GM18520 (cell line): Measurements from ENCODE around the gene CIB4.

ENCODE experiments used
- ATAC-seq: cut with Tn5 transposase; IDR thresholded peaks from one replicate; pipeline ENCODE4 v1.9.1; 2021; ENCODE audit not compliant: unreplicated experiment

Gene CIB4

GRCh38 chr2:26640781-26641564 is at the start of gene CIB4:
TSS of gene CIB4 (minus strand) at chr2:26641366. CDS start at chr2:26641314, 52 bp downstream.
- no peak for ATAC-seq

DNA sequence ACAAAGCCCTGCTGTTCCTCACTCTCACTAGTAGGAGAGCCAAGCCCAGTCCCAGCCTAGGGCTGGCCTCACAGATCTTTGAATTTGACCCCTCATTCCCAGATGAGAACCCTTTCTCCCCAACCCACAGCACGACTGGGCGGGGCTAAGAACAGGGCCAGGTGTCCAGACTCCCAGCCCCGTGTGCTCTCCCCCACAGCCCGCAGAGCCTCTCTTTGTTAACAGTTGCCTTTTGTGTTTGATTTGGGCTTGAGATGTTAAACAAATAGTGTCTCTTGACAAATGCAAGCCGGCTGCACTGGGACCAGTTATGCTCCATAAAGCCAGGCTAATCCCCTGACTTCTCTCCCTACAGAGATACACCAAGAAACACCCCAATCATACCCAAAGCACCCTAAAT is 46.6 kb upstream of the CIB4 start:
- no peak for ATAC-seq

GRCh38 chr2:26687328-26687727 is 46.2 kb upstream of the CIB4 start:
- no peak for ATAC-seq

- no peak for ATAC-seq
These were observed 45.0 kb upstream of the CIB4 start for GRCh38 chr2:26685989-26686839.

GRCh38 chr2:26685341-26685740 is 44.2 kb upstream of the CIB4 start:
- no peak for ATAC-seq

DNA sequence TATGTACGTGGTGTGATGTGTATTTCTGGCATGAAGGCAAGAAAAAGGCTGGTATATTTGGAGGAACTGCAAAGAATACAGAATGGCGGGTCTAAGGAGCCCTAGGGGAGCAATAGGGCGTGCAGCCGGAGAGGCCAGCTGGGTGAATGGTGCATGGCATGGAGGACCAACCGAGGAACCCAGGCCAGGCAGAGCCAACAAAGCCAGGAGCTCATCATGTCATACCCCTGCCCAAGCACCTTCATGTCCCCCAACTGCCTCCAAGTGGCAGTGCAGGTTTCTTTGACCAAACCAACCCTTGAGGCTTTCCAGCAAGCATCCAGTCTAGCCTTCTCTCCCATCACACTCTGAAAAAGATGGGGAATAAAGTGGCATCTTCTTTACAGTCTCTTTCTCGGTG is 42.4 kb upstream of the CIB4 start:
- ATAC-seq, result no peak

DNA sequence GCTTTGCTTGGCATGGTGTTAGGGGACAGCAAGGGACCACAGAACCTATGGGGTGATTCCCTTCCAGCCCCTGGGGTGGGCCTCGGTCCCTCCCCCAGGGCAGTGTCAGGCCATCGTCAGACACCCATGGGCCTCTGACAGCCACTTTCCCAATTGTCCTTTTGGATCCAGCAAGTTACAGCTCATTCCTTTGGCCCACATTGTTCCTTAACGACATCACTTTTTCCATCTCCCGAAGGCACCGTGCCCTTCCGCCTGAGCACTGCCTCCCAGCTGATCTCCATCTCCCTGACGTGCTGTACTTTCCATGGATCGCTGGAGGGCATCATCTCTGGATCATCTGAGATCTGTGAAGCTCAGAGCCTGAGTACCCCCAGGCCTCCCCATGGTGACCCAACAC is 41.0 kb upstream of the CIB4 start:
- no peak for ATAC-seq

DNA sequence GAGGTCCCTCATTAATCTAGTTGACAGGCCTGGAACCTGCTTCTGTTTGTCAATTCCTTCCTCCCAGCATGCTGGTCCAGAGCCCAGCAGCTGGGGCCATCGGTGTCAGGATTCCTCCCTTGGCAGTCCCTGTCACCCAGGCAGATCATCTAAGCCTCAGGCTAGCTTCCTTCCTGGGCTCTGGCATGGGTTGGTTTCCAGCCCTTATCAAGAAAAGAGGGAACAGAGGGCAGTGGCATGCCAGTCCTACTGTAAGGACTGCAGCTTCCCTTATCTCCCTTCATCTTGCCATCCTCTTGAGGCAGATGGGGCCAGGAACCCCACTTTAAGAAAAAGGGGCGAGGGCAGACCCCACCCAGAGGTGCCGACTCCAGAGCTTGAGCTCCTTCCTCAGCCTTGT is 40.5 kb upstream of the CIB4 start:
- ATAC-seq, result no peak

DNA sequence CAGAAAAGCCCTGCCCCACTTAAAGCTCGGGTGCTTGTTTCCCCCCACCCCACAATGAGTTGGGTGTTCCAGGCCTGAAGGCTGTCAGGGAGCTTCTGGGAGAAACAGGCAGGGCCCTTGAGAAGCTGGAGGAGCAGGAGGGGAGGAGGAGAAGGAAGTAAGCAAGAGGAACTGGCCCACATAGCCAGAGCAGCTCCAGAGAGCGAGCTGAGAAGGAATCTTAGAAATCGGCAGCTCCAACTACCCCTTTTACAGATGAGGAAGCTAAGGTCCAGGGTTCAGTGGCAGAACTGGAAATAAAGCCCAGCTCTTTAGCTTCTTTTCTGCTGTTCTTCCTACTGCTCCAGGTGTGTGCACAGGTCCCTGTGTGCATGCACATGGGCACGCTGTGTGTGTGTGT is 38.7 kb upstream of the CIB4 start:
- ATAC-seq, result no peak

DNA sequence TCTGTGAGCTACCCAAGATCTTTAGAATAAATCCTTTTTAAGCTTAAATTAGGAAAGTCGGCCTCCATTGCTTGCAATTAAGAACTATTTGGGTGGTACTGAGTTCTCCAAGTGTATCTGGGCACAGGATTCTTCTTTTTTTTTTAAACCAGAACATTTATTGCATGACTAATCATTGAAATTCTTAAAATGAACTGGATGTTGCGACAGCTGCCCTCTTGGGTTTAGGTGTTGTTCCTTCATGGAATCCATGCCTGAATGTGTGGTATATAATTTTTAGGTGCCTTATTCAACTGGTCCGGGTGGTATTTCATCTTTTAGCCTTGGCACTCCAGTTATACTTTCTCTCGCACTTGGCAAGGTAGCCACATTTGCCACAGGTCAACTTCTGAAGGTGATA is 36.9 kb upstream of the CIB4 start:
- ATAC-seq, result no peak

DNA sequence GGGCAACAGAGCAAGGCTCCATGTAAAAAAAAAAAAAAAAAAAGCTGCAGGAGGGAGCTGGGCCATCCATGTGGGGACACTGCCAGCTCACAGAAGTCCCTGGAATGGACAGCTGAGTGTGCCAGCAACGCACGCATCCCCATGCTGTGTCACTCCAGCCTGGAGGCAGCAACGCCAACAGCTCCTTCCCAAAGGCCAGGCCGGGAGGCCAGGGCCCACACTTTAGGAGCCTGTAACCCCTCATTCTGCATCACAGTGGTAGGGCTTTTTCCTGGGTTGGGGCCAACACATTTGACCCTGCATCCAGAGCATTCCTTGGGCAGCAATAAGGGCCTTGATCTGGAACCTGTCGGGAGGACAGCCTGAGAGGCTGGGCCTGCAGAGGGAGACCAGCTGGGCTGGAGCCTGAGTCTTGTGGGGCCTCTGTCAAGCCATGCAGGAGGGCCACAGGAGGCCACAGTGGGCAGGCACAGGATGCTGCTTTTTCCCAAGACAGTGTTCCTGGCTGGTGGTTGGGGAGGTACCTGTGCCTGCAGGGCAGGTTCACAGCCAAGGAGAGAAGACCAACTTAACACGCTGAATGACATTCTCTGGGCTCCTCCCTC is 34.6 kb upstream of the CIB4 start:
- no peak for ATAC-seq

DNA sequence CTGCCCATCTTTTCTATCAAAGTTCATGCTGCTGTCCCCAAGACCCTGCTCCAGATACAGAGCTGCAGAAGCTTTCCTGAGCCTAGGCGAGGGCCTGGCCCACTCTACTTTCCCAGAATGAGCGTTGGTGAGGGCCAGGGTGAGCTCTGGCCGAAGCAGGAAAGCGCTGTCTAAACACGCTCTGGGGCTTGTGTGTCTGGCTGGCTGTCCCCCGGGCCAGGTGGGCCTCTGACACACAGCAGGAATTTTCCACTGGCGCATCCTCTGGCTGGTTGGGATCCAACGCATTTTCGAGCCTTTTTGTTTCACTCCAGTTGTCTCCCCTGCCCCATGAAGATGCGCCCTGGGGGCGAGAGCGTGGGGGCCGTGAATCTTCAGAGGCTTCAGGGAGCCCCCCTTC is 33.6 kb upstream of the CIB4 start:
- no peak for ATAC-seq

DNA sequence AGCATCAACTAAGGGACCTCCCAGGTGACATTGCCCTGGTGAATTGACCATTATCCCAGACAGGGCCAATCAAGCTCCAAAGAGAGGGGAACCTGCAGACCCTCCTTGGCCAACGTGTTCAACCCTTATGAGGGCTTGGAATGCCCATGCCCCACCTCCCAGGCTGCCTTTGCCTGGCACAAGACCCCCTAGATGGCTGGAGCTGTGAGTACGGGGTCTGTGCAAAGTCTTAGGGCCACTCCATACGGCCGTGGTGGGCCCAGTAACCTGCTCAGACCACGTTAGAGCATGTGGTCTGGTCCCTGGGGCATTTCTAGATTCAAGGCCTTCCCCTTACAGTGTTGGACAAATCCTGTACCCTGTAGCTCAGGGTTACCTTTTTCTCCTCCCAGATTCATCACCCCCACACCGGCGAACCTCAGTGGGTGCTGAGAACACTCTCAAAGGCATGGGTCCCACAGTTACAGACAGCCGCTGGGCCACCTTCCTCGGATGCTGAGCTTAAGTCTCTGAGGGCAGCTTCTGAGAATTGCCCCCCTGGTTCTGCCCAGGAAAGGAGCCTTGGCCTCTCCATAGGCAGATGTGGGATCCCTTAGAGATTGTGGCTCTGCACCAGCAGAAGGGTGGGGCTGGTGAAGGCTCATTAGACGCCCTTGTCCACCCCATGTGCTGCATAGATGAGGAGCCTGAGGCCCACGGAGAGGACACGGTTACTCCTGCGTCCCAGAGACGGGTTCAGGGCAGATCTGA is 33.0 kb upstream of the CIB4 start:
- no peak for ATAC-seq

- ATAC-seq, result no peak
These were observed 31.7 kb upstream of the CIB4 start for GRCh38 chr2:26672818-26673393.

DNA sequence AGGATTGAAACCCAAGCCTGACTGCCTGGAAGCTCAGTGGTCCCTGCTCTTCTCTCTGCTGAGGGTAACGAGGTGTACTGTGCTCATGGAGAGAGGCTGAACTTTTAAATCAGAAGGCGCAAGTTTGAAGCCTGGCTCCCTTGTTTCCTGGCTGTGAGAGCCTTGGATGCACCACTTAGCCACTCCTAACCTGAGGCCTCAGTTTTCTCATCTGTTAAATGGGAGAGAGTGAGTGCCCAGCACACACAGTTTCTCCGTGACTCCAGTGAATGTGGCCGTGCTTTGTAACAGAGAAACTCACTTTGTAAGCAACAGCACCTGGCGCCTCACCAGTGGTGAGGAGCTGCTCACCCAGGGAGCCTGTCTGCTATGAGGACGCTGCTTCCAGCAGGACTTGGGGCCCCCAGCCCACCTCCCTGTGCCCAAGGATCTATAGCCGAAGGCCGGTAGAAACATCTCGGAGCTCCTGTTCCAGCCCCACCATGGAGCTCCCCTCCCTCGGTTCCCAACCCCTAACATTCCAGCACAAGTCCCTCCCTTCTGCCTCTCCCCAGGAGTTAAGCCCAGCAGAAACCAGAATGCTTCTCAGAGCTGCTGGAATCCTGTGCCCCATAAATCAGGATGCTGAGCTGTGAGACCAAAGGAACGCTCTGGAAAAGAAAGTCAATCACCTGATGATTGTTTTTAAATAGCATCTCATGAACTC is 31.1 kb upstream of the CIB4 start:
- no peak for ATAC-seq

GRCh38 chr2:26671691-26672090 is 30.5 kb upstream of the CIB4 start:
- no peak for ATAC-seq

DNA sequence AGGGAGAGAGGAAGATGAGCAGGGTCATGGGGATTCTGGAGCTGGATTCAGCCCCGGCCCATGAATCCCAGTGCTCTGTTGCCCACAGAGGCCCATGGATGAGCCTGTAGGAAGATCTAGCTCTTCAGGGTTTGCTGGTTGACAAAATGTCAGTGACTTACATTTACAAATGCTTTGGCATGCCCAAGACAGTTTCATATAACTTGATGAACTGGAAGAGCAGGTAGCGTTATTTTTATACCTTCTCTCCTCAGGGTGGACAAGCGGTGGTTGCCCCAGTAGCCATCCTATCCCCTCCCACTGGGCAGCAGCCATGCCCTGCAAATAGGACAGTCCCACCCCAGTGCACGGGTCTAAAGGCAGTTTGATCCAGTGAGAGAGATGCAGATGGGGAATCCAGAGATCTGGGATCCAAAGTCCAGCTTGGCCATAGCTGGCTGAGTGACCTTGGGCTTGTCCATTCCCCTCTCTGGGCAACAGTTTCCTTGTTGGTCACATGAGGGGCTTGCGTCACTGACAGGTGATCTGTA is 29.8 kb upstream of the CIB4 start:
- no peak for ATAC-seq

DNA sequence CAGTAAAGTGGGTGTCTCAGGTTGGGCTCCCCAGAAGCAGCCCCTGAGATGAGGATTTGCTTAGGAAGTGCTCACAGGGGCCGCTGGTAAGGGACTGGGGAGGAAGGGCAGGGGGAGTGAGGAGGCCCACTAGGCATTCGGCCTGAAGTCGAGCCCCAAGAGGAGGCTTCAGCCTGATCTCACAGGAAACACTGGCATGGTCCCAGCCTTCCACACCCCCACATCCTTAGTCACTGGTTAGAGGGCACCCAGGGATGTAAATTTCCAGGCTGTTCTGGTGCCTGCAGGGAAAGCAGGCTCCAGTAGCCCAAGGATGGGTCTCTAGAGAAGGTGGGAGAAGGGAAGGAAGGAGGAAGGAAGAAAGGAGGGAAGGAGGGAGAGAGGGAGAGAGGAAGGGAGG is 29.0 kb upstream of the CIB4 start:
- no peak for ATAC-seq

- no peak for ATAC-seq
These were observed 27.9 kb upstream of the CIB4 start for GRCh38 chr2:26668856-26669750.
